HEK293T (cell line): ENCODE measurements around the gene GOLGA6L9.
"Not testable (repeated sequence)": the region's sequence is repeated elsewhere in the genome, so short reads cannot be mapped to it uniquely, and the experiment has no call there.

Experiments used
- CTBP1 ChIP-seq: fragments of 450-650 bp; IDR thresholded peaks from 2 replicates; pipeline ENCODE4 v1.6.1; 2016; ENCODE audit warnings: borderline replicate concordance
- FOXA1 ChIP-seq: fragments of 450-650 bp; IDR thresholded peaks from 2 replicates; pipeline ENCODE4 v1.6.1; 2016; ENCODE audit warnings: mild to moderate bottlenecking
- FOXK2 ChIP-seq: fragments of 450-650 bp; IDR thresholded peaks from 2 replicates; pipeline ENCODE4 v1.6.1; 2016; ENCODE audit warnings: mild to moderate bottlenecking
- L3MBTL2 ChIP-seq: fragments of 450-650 bp; conservative IDR thresholded peaks from 2 replicates; pipeline ENCODE4 v1.6.1; 2016; ENCODE audit warnings: mild to moderate bottlenecking
- LEF1 ChIP-seq: fragments of 450-650 bp; IDR thresholded peaks from 2 replicates; pipeline ENCODE4 v1.6.1; 2017; ENCODE audit warnings: mild to moderate bottlenecking, borderline replicate concordance
- NFRKB ChIP-seq: fragments of 450-650 bp; IDR thresholded peaks from 2 replicates; pipeline ENCODE4 v1.6.1; 2016; ENCODE audit warnings: mild to moderate bottlenecking, moderate library complexity
- SP1 ChIP-seq: fragments of 450-650 bp; IDR thresholded peaks from 2 replicates; pipeline ENCODE4 v1.6.1; 2017
- SUZ12 ChIP-seq: fragments of 450-650 bp; IDR thresholded peaks from 2 replicates; pipeline ENCODE4 v1.6.1; 2016; ENCODE audit warnings: mild to moderate bottlenecking
- TARDBP ChIP-seq: fragments of 450-650 bp; IDR thresholded peaks from 2 replicates; pipeline ENCODE4 v1.6.1; 2016
- ZNF384 ChIP-seq: fragments of 450-650 bp; IDR thresholded peaks from 2 replicates; pipeline ENCODE4 v1.6.1; 2016

DNA sequence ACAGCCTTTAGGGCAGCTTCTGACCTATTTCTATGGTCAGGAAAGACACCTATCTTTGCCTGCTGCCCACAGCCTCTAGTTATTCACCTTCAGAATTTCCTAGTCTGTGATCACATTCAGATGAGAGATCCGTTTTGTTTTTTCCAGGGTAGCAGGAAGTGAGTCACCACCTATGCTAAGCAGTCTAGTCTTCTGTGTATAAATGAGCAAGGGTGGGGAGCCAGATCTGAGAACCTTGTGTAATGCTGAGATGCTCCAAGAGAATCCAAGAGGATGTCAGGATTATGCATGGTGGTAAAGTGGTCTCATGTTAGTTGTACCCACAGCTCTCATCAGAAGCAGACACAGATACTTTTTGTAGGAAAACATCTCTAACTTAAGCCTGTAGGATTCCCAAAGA is 8.7 kb upstream of the GOLGA6L9 start:
- TF ChIP-seq FOXK2, TARDBP, SP1, FOXA1, CTBP1, L3MBTL2, ZNF384, NFRKB, SUZ12, LEF1: not testable (repeated sequence)
